Muscle layer of colon (tissue), 2 donors: ENCODE measurements around the gene SAMD4A.

ENCODE experiments used
- H3K27ac ChIP-seq: one replicate; pipeline ENCODE4 v1.7.0; 2013; ENCODE audit warnings: low read depth, mild to moderate bottlenecking, low read length, moderate library complexity
- H3K27me3 ChIP-seq, 2 donors: one replicate each; pipeline ENCODE4 v1.7.0; 2013; ENCODE audit warnings: low read length in 2 of 2, mild to moderate bottlenecking in 2 of 2; ENCODE audit not compliant: insufficient read depth in 2 of 2, control insufficient read depth in 1 of 2
- H3K36me3 ChIP-seq: one replicate; pipeline ENCODE4 v1.7.0; 2013; ENCODE audit warnings: mild to moderate bottlenecking, low read length; ENCODE audit not compliant: insufficient read depth
- H3K4me1 ChIP-seq: one replicate; pipeline ENCODE4 v1.7.0; 2013; ENCODE audit warnings: mild to moderate bottlenecking, low read length; ENCODE audit not compliant: insufficient read depth
- H3K4me3 ChIP-seq, 2 donors: one replicate each; pipeline ENCODE4 v1.7.0; 2013; ENCODE audit warnings: low read length in 2 of 2, low read depth in 1 of 2, mild to moderate bottlenecking in 1 of 2, moderate library complexity in 1 of 2
- H3K9ac ChIP-seq: one replicate; pipeline ENCODE4 v1.7.0; 2013; ENCODE audit warnings: low read length
- H3K9me3 ChIP-seq: one replicate; pipeline ENCODE4 v1.7.0; 2013; ENCODE audit warnings: mild to moderate bottlenecking, low read length
- donor health status: abdominal sarcoma.
- donor health status: Adenocarcinoma of cecum.

SAMD4A gene

GRCh38 chr14:54805445-54806322 is 238.8 kb downstream of the SAMD4A start:
- Histone ChIP-seq H3K9me3 (no peaks in the 10 kb centered on the region), H3K36me3 (no peaks in the 10 kb centered on the region), H3K4me3 (peak overlapping the region in 1 of 2 donors; percentile 9), H3K4me1 (no peaks in the 10 kb centered on the region), H3K27me3 (no peaks in the 10 kb centered on the region), H3K27ac (no peak overlapping the region), H3K9ac (no peak overlapping the region)

GRCh38 chr14:54806616-54807015 is 239.7 kb downstream of the SAMD4A start:
- H3K27ac ChIP-seq, result no peak overlapping the region
- H3K36me3 ChIP-seq, result no peaks in the 10 kb centered on the region
- no peak overlapping the region for H3K9ac ChIP-seq
- H3K9me3 ChIP-seq, result no peaks in the 10 kb centered on the region
- no peaks in the 10 kb centered on the region for H3K27me3 ChIP-seq
- no peak overlapping the region for H3K4me3 ChIP-seq
- no peaks in the 10 kb centered on the region for H3K4me1 ChIP-seq

- no peaks in the 10 kb centered on the region for H3K36me3 ChIP-seq
Observed at GRCh38 chr14:54807428-54807827, 240.5 kb downstream of the SAMD4A start.

DNA sequence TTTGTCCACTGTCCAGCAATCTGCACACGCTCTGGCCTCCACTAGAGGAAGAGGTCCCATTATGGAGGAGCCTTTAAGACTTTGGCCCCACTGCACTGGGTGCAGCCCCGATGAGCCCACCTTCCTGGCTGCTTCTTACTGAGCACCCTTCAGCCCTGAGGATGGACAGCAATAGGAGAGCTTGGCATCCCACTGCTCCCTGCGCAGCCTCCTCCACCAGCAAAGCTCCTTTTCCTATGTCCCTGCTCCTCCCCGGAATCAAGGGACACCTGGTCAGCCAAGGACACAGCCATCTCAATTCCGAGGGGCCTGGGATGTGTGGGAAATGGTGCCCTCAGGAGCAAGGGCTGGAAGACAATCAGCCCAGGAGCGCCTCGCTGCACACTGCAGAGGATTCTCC is 241.0 kb downstream of the SAMD4A start:
- no peaks in the 10 kb centered on the region for H3K4me1 ChIP-seq
- H3K4me3 ChIP-seq, result no peak overlapping the region
- no peaks in the 10 kb centered on the region for H3K36me3 ChIP-seq
- no peak overlapping the region for H3K9ac ChIP-seq
- H3K9me3 ChIP-seq, result no peaks in the 10 kb centered on the region
- no peaks in the 10 kb centered on the region for H3K27me3 ChIP-seq
- no peak overlapping the region for H3K27ac ChIP-seq

More at GRCh38 chr14:54807428-54807827, 240.5 kb downstream of the SAMD4A start:
- no peak overlapping the region for H3K9ac ChIP-seq
- no peaks in the 10 kb centered on the region for H3K4me1 ChIP-seq
- H3K27me3 ChIP-seq, result no peaks in the 10 kb centered on the region
- H3K4me3 ChIP-seq, result no peak overlapping the region
- no peak overlapping the region for H3K27ac ChIP-seq
- no peaks in the 10 kb centered on the region for H3K9me3 ChIP-seq

DNA sequence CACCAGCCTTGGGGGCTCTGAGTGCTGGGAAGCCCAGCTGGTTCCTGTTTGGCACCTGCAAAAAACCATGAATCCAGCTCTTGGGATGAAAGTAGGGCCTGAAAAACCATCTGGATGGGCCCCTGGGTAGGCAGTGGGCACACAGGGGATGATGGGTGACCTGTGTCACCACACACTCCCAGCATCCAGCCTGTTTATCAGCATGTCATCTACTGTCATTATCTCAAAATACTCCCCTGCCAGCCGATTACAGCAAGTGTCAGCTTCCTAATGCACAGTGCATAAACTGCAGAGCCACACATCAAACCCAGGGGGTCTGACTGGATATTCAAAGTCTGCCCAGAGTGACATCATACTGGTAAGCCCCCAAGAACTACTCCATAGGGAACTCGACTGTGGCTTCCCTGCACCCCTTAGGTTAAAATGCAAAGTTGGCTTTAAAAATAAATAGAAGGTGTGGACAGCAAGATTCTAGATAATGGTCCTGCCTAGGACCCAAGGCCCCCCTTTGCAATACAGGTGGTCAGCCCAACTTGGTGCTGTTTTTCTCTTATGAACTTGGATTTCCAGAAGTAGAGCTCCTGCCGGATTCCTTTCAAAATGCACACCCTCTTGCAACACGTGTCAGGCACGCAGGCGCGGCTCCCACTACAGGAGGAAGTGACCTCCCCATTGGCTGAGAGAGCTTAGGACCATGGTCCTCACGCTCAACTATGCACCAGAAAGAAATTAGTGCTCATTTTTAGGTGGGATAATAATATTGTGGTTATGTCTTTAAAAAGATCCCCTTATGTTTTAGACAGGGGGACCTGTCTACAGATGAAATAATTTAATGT is 241.6 kb downstream of the SAMD4A start:
- Histone ChIP-seq H3K9ac (no peak overlapping the region), H3K9me3 (no peaks in the 10 kb centered on the region), H3K4me3 (no peak overlapping the region), H3K27me3 (no peaks in the 10 kb centered on the region), H3K27ac (no peak overlapping the region), H3K4me1 (no peaks in the 10 kb centered on the region), H3K36me3 (no peaks in the 10 kb centered on the region)

DNA sequence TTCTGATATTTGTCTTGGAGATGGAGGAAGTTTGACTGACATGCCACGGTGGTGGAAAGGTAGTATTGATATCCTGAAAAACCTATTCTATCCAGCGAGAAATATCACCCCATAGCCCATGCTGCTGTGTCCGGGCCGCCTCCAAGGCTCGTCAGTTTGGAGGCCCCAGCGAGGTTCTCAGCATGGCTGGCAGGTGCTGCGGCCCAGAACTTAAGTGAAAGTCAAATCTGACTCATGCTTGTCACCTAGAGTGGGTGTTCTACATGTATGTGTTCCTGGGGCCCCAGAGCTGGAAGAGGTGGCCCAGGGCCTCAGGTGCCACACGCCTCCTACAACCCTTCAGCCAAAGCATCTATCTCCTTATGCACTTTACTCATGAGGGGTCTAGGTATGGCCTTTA is 242.8 kb downstream of the SAMD4A start:
- no peaks in the 10 kb centered on the region for H3K9me3 ChIP-seq
- H3K9ac ChIP-seq, result no peak overlapping the region
- H3K4me3 ChIP-seq, result no peak overlapping the region
- H3K27ac ChIP-seq, result no peak overlapping the region
- no peaks in the 10 kb centered on the region for H3K36me3 ChIP-seq
- no peaks in the 10 kb centered on the region for H3K27me3 ChIP-seq
- H3K4me1 ChIP-seq, result no peaks in the 10 kb centered on the region

- Histone ChIP-seq H3K9ac (no peak overlapping the region), H3K36me3 (no peaks in the 10 kb centered on the region), H3K27ac (no peak overlapping the region), H3K27me3 (no peaks in the 10 kb centered on the region), H3K4me1 (no peaks in the 10 kb centered on the region), H3K4me3 (no peak overlapping the region), H3K9me3 (no peaks in the 10 kb centered on the region)
Observed at GRCh38 chr14:54812617-54813016, 245.7 kb downstream of the SAMD4A start.

GRCh38 chr14:54813081-54813480 is 246.2 kb downstream of the SAMD4A start:
- no peaks in the 10 kb centered on the region for H3K4me1 ChIP-seq
- H3K27ac ChIP-seq, result no peak overlapping the region
- H3K4me3 ChIP-seq, result no peak overlapping the region
- no peaks in the 10 kb centered on the region for H3K9me3 ChIP-seq
- no peak overlapping the region for H3K9ac ChIP-seq
- H3K36me3 ChIP-seq, result no peaks in the 10 kb centered on the region
- H3K27me3 ChIP-seq, result no peaks in the 10 kb centered on the region

DNA sequence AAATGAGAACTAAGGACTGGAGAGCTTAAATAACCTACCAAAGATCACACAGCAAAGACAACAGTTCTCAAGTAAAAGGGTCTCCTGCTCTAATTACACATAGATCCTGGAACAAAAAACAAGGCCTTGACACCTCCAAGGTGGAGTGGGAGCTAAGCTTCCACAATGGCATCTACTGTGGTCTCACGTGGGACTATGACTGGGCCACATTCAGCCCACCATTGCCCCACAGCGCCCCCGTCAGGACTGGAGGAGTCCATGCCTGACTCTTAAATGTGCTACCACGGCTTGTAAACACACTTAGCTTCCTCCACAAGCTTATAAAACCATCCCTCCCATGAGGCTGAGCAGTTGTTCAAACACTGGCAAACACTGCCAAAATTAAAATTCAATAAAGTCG is 247.1 kb downstream of the SAMD4A start:
- H3K9ac ChIP-seq, result no peak overlapping the region
- no peaks in the 10 kb centered on the region for H3K4me1 ChIP-seq

DNA sequence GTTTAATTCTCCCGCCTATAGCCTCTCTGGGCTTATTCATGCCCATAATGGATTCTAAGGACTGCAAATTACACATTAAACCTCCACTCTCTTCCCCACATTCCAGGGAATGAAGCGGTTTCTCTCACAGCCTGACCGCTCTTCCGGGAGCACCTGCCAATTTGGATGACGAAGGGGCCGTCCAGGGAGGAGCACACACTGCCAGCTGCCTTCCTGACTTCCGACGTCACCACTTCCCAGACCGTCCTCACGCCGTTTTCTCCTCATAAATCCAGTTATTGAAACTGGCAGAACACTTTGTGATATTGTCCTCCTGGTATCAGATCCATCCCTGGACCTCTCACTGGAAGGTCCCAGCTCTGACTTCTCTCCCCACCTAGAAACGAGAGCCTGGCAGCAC is 248.1 kb downstream of the SAMD4A start:
- H3K4me3 ChIP-seq, result no peak overlapping the region
- H3K27me3 ChIP-seq, result no peaks in the 10 kb centered on the region
- no peak overlapping the region for H3K9ac ChIP-seq
- no peaks in the 10 kb centered on the region for H3K9me3 ChIP-seq
- H3K27ac ChIP-seq, result no peak overlapping the region
- H3K36me3 ChIP-seq, result no peaks in the 10 kb centered on the region
- no peaks in the 10 kb centered on the region for H3K4me1 ChIP-seq

More for the DNA sequence above, 247.1 kb downstream of the SAMD4A start:
- Histone ChIP-seq H3K4me3 (no peak overlapping the region), H3K36me3 (no peaks in the 10 kb centered on the region), H3K27ac (no peak overlapping the region), H3K27me3 (no peaks in the 10 kb centered on the region), H3K9me3 (no peaks in the 10 kb centered on the region)

DNA sequence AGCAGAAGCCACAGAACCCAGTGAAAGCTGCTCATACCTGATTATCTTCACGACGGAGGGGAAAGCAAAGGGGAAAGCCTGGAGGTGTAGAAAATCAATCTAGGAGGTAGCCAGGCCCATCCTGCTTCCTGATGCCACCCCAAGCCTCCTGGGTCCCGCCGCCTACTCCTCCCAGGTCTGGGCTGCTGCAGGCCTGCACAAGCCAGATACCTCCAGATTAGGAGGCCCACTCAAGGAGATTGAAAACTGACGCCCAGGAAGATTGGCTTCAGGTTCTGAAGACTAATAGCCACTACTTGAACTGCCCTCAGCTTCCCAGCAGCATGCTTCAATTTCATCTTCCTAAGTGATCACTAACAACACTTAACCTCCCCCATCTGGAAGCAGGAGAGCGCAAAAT is 248.6 kb downstream of the SAMD4A start:
- Histone ChIP-seq H3K27ac (no peak overlapping the region), H3K9me3 (no peaks in the 10 kb centered on the region), H3K27me3 (no peaks in the 10 kb centered on the region), H3K4me1 (no peaks in the 10 kb centered on the region), H3K4me3 (no peak overlapping the region), H3K9ac (no peak overlapping the region), H3K36me3 (no peaks in the 10 kb centered on the region)
